NCI-H187 treated with DMSO at 0.1 percent for 48 hours (cell line): Measurements from ENCODE around the gene B3GNT5.

Experiments used
- DNase-seq: peaks from one replicate; lab custom pipeline; 2025; lab: John Stamatoyannopoulos, UW

The B3GNT5 gene

GRCh38 chr3:183291497-183292031 lies 38.5 kb downstream of the B3GNT5 start:
- no peak for DNase-seq

GRCh38 chr3:183293966-183294365 lies 40.9 kb downstream of the B3GNT5 start:
- DNase-seq = no peak

GRCh38 chr3:183295211-183295610 lies 42.2 kb downstream of the B3GNT5 start:
- DNase-seq = no peak

- no peak for DNase-seq
Observed at GRCh38 chr3:183296944-183297343, 43.9 kb downstream of the B3GNT5 start.

- DNase-seq = no peak
Observed at GRCh38 chr3:183298701-183299153, 45.7 kb downstream of the B3GNT5 start.

GRCh38 chr3:183299976-183300375 lies 46.9 kb downstream of the B3GNT5 start:
- DNase-seq = no peak

GRCh38 chr3:183300996-183301562 lies 48.0 kb downstream of the B3GNT5 start:
- no peak for DNase-seq

GRCh38 chr3:183301937-183302580 lies 49.0 kb downstream of the B3GNT5 start:
- no peak for DNase-seq

GRCh38 chr3:183303690-183304089 lies 50.6 kb downstream of the B3GNT5 start:
- DNase-seq = no peak

- DNase-seq = no peak
Observed at GRCh38 chr3:183306798-183307671, 54.0 kb downstream of the B3GNT5 start.

GRCh38 chr3:183307749-183308148 lies 54.7 kb downstream of the B3GNT5 start:
- no peak for DNase-seq

GRCh38 chr3:183308751-183309150 lies 55.7 kb downstream of the B3GNT5 start:
- no peak for DNase-seq

- DNase-seq = no peak
Observed at GRCh38 chr3:183309276-183309675, 56.2 kb downstream of the B3GNT5 start.

GRCh38 chr3:183310936-183311335 lies 57.9 kb downstream of the B3GNT5 start:
- no peak for DNase-seq

- DNase-seq = no peak
Observed at GRCh38 chr3:183312433-183312832, 59.4 kb downstream of the B3GNT5 start.

GRCh38 chr3:183313351-183313750 lies 60.3 kb downstream of the B3GNT5 start:
- no peak for DNase-seq

GRCh38 chr3:183313764-183314163 lies 60.7 kb downstream of the B3GNT5 start:
- DNase-seq = no peak

GRCh38 chr3:183315739-183316138 lies 62.7 kb downstream of the B3GNT5 start:
- DNase-seq = no peak

GRCh38 chr3:183317271-183317670 lies 64.2 kb downstream of the B3GNT5 start:
- no peak for DNase-seq

GRCh38 chr3:183317886-183318865 lies 65.1 kb downstream of the B3GNT5 start:
- DNase-seq = no peak

GRCh38 chr3:183318877-183319276 lies 65.8 kb downstream of the B3GNT5 start:
- no peak for DNase-seq
